GM10266 (cell line): ENCODE results near the gene SDF4.

ENCODE experiments used
- DNase-seq: peaks from one replicate; pipeline ENCODE4 v3.0.0; 2012; ENCODE audit errors: extremely low spot score
- TF ChIP-seq, protein P1 (sequence below): IDR thresholded peaks from 2 replicates; pipeline ENCODE4 v1.5.1; 2012; ENCODE audit warnings: mild to moderate bottlenecking, low read depth; ENCODE audit not compliant: control insufficient read depth, insufficient read depth; ENCODE audit errors: missing control alignments

The SDF4 gene, protein sequence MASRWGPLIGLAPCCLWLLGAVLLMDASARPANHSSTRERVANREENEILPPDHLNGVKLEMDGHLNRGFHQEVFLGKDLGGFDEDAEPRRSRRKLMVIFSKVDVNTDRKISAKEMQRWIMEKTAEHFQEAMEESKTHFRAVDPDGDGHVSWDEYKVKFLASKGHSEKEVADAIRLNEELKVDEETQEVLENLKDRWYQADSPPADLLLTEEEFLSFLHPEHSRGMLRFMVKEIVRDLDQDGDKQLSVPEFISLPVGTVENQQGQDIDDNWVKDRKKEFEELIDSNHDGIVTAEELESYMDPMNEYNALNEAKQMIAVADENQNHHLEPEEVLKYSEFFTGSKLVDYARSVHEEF

DNA sequence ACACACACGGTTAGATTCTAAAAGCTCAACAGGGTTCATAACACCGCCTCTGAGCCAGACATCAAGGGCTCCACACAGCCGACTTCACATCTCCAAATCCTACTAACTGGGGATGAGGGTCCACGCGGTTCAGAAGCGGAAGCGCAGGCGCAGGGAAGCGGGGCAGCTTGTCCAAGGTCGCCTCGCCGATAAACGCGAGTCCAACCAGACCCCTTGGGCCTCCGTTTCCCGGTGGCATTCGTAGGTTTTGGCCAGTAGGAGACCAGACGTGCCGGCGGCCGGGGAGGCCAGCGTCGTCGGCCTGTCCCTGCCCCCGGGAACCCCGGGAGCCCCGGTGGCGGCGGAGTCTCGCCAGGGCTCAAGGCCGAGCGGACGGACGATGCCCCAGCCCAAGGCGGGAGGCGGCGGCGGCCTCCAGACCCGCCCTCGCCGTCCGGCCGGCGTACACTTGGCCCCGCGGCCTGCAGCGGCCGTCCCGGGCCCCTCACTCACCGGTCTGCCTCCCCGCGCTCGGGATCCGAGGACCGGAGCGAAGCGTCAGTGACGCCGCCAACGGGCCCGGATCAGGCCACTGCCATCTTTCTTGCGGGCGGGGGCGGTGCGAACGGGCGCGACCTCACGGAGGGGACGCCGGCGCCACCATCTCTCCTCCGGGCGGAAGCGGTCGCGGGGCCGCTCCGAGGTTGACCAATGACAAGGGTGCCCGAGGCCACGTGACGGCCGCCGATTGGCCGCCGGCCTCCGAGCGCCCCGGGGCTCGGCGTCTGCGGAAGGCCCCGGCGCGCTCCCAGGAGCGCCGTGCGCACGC, at the start of gene SDF4:
Gene SDF4, minus strand, starts transcription at position 602 of the 808 bp plus-strand sequence. CDS start 3,229 bp downstream, outside the sequence.
- TF ChIP-seq, protein P1, sequence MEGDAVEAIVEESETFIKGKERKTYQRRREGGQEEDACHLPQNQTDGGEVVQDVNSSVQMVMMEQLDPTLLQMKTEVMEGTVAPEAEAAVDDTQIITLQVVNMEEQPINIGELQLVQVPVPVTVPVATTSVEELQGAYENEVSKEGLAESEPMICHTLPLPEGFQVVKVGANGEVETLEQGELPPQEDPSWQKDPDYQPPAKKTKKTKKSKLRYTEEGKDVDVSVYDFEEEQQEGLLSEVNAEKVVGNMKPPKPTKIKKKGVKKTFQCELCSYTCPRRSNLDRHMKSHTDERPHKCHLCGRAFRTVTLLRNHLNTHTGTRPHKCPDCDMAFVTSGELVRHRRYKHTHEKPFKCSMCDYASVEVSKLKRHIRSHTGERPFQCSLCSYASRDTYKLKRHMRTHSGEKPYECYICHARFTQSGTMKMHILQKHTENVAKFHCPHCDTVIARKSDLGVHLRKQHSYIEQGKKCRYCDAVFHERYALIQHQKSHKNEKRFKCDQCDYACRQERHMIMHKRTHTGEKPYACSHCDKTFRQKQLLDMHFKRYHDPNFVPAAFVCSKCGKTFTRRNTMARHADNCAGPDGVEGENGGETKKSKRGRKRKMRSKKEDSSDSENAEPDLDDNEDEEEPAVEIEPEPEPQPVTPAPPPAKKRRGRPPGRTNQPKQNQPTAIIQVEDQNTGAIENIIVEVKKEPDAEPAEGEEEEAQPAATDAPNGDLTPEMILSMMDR = no peak
- DNase-seq = peak; percentile 100

DNA sequence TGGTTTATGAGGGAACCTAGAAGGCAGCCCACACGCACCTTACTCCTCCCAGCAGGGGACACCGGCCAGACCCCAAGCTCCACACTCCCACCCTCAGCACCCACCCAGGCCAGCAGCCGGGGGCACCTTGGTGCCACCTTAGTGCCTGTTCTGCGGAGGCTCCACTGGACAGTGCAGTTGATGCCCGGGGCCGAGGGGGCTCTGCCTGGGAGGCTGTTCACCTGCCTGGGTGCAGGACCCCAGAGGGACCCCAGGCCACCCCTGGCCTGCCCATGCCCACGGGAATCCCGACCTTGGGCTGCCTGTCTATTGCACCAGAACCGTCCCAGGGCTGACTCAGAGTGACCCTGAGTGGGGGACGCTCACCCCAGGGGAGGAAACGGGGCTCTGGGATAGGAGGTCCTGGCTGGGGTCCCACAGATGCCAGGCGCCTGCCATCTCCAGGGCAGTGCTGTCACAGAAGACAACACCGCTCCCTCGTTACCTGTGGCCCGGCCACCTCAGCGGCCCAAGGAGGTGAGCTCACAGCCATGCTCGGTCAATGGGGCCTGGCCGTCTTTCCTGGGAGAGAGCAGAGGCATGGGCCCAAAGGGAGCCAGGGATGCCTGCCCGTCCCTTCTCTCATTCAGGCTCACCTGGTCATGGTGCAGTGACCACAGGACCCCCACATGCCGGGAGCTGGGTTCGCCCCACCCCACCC, 49.1 kb upstream of the SDF4 start:
- TF ChIP-seq, protein P1 = no peak
- DNase-seq = no peak

DNA sequence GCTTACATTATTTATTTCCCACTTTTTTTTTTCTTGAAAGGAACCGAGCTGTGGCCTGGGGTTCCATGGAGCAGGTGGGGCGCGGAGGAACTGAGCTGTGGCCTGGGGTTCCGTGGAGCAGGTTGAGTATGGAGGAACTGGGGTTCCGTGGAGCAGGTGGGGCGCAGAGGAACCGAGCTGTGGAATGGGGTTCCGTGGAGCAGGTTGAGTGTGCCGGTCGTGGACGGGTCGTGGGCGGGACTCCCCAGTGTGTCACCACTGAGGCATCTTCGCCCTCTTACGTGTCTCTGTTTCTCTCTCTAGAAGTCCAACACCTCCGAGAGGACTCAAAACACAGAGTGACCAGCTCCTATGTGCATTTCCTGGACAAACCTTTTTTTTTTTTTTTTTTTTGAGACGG, 47.2 kb upstream of the SDF4 start:
- DNase-seq = no peak
- TF ChIP-seq, protein P1 = no peak

DNA sequence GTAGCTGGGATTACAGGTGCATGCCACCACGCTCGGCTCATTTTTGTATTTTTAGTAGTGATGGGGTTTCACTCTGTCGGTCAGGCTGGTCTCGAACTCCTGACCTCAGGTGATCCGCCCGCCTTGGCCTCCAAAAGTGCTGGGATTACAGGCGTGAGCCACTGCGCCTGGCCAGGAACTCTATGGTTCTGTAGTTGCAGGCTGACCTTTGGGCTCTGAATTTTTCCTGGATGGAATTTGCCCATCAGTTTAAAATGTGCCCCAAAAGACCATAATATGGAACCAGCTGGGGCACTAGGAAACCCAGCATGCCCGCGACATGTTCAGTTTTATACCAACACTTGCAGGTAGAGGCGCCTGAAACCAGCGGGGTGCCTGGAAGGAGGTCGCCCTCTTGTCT, 46.8 kb upstream of the SDF4 start:
- DNase-seq = no peak
- TF ChIP-seq, protein P1 = no peak

DNA sequence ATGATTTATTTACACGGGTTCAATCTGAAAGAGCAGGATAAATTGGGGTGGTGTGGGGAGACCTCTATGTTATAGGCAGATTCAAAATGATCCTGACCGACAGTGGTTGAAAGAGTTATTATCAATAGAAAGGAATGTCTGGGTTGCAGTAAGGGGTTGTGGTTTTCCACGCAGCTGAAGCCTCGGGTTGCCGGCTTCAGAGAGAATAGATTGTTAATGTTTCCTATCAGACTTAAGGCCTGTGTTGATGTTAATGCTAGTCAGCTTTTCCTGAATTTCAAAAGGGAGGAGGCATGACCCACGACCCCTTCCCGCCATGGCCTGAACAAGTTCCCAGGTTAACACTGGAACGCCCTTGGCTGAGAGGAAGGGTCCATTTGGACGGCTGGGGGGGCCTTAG, 44.0 kb upstream of the SDF4 start:
- TF ChIP-seq, protein P1 = no peak
- DNase-seq = no peak

DNA sequence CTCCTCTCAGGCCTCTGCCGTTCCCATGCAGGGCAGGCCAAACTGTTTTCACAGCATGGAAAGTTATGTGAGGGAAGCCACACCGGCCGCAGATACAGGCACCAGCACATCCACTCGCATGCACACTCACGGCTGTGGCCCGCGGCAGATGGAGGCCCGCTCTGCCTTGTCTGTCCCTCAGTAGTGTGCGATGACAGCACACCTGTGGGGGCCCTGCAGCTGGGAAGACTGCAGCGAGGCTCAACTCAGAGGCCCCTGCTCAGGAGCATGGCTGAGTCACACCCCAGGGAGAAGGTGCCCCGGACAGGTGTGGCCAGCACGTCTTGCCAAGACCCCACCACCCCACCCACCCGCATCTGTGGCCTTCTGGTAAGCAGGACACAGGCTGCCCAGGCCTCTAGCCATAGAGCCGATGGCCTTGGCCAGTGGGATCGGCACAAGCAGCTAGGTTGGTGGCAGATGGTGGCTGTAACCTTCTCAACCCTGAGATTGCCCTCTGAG, 43.2 kb upstream of the SDF4 start:
- DNase-seq = no peak
- TF ChIP-seq, protein P1 = no peak
